Gastroesophageal sphincter (tissue), 4 donors: ENCODE measurements around the gene TDRD9. TPM values are rescaled to one million over a fixed set of nuclear protein-coding genes. Genes with fewer than 3 reads are reported as not detected.
"Not testable (repeated sequence)": the region's sequence is repeated elsewhere in the genome, so short reads cannot be mapped to it uniquely, and the experiment has no call there.

ENCODE experiments used
- ATAC-seq: fragments of 150-250 bp; one replicate; pipeline ENCODE4 v1.9.1; 2016; ENCODE audit warnings: mild to moderate bottlenecking, moderate library complexity
- H3K27ac ChIP-seq, 4 donors: fragments of 200-600 bp; sonication (generic) in 3 of 4; 1 replicate in 3 of 4; 2 replicates in 1 of 4; pipeline ENCODE4 v1.5.1; 2016 to 2019
- H3K27me3 ChIP-seq: fragments of 200-600 bp; sonication (generic); one replicate; pipeline ENCODE4 v1.5.1; 2019
- H3K36me3 ChIP-seq, 2 donors: fragments of 200-600 bp; sonication (generic); one replicate each; pipeline ENCODE4 v1.5.1; 2019; ENCODE audit warnings: control low read depth in 1 of 2
- H3K4me1 ChIP-seq, 3 donors: fragments of 200-600 bp; sonication (generic); 1 replicate in 2 of 3; 2 replicates in 1 of 3; pipeline ENCODE4 v1.5.1; 2016 to 2019; ENCODE audit warnings: control low read depth in 2 of 3
- H3K4me3 ChIP-seq, 2 donors: fragments of 200-600 bp; sonication (generic); one replicate each; pipeline ENCODE4 v1.5.1; 2019; ENCODE audit warnings: mild to moderate bottlenecking in 1 of 2, moderate library complexity in 1 of 2
- H3K9me3 ChIP-seq, 3 donors: fragments of 200-600 bp; sonication (generic); one replicate each; pipeline ENCODE4 v1.5.1; 2017 to 2019; ENCODE audit warnings: control low read depth in 2 of 3
- EP300 ChIP-seq: sonication (generic); formaldehyde crosslinking; IDR thresholded peaks from one replicate; pipeline ENCODE4 v1.6.1; 2017; ENCODE audit warnings: antibody characterized with exemption, mild to moderate bottlenecking
- POLR2A ChIP-seq, 2 donors: fragments of 450-650 bp; IDR thresholded peaks; one replicate each; pipeline ENCODE4 v1.6.1; 2017; ENCODE audit warnings: antibody characterized with exemption in 2 of 2, mild to moderate bottlenecking in 2 of 2, moderate library complexity in 1 of 2
- POLR2AphosphoS5 ChIP-seq: sonication (generic); formaldehyde crosslinking; IDR thresholded peaks from one replicate; pipeline ENCODE4 v1.6.1; 2017; ENCODE audit warnings: antibody characterized with exemption
- WGBS, 2 donors: methylation state at CpG; one replicate each; pipeline ENCODE4 v1.1.5; 2018; ENCODE audit warnings: low coverage in 1 of 2; 5-methylcytosine and 5-hydroxymethylcytosine counted together
- total RNA-seq, 4 donors: library from RNA; depleted of rRNA; stranded (reverse); fragments of >200 nt; gene quantifications; one replicate each; pipeline ENCODE4 v1.1.0, GENCODE V29; 2016
- TF ChIP-seq, protein P1 (sequence below), 4 experiments: fragments of 200-600 bp in 2 of 4; fragments of 450-650 bp in 2 of 4; sonication (generic) in 1 of 4; IDR thresholded peaks; one replicate each; pipeline ENCODE4 v1.5.1; 2017 to 2019; ENCODE audit warnings: antibody characterized with exemption in 4 of 4, mild to moderate bottlenecking in 2 of 4, moderate library complexity in 2 of 4

The TDRD9 gene
- total RNA-seq, 4 donors from 2014 or later, result 1.6 to 5.4 (median 2.3) TPM

DNA sequence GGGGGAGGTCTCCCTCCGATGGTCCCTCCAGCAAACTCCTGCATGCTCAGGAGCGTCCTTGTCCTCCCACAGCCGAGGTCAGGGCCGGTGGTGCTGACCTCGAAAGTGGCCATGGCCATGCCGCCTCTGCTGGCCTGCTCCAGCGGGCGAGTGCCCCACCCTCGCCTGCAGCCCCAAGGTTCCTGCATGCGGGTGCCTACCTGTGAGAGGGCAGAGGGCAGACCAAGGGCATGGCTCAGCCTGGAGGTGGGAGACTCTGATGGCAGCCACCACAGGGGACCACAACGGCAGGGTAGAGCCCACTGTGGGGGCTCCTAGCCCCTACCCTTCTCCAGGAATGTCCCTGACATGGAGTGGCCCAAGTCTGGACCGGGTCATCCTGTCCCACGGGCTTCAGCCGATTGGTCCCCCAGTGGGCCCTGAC is 42.7 kb upstream of the TDRD9 start:
- H3K36me3 ChIP-seq, result no peaks in the 10 kb centered on the region
- 94% methylated on average over 3 of the region's 14 CpGs; no CpG with 5 or more reads in 1 of the 2 donors for WGBS, 2 donors
- H3K27me3 ChIP-seq, result no peaks in the 10 kb centered on the region

DNA sequence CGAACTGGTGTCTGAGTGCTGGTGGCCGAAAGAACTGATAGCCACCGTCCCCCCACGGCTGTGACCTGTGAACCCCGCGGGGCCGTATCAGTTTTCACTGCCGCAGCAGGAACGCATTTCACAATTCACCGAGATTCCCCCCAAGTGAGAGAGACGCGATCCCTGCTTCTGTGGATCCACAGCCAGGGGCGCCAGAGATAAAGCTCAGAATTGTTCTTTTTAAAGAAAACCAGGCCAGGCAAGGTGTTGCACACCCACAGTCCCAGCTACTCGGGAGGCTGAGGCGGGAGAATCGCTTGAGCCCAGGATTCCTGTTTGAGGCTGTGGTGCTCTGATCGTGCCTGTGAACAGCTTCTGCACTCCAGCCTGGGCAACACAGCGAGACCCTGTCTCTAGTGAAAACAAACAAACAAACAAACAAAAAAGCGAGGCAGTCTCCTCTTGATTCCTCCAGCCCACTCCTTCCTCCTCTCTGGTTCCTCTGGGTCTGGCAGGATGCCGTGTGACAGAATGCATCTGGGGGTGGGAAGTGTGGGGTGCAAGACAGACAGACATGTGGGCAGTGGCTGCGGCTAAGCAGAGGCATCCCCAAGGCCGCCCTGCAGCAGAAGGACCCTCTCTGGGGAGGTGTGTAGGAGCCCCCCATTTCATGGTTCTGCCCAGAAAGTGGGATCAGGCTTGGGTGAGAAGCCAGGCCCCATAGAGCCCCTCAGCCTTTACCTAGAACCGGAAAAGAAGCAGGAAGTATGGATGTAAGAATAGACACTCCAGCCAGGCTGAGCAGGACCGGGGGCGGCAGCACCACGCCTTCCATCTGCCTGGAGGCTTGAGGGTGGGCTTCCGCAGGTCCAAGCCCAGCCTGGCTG is 41.7 kb upstream of the TDRD9 start:
- WGBS, 2 donors, result 56 to 61% methylated on average over 3 to 13 of the region's 27 CpGs
- peaks cover 0 to 14% (median 11%) of the 10 kb centered on the region in 3 donors for H3K4me1 ChIP-seq
- no peak for ATAC-seq
- H3K9me3 ChIP-seq, result no peaks in the 10 kb centered on the region
- H3K36me3 ChIP-seq, result no peaks in the 10 kb centered on the region
- no peak for TF ChIP-seq POLR2AphosphoS5
- TF ChIP-seq POLR2A (IDR thresholded peaks at IDR 0.05), result no peak
- TF ChIP-seq, protein P1, sequence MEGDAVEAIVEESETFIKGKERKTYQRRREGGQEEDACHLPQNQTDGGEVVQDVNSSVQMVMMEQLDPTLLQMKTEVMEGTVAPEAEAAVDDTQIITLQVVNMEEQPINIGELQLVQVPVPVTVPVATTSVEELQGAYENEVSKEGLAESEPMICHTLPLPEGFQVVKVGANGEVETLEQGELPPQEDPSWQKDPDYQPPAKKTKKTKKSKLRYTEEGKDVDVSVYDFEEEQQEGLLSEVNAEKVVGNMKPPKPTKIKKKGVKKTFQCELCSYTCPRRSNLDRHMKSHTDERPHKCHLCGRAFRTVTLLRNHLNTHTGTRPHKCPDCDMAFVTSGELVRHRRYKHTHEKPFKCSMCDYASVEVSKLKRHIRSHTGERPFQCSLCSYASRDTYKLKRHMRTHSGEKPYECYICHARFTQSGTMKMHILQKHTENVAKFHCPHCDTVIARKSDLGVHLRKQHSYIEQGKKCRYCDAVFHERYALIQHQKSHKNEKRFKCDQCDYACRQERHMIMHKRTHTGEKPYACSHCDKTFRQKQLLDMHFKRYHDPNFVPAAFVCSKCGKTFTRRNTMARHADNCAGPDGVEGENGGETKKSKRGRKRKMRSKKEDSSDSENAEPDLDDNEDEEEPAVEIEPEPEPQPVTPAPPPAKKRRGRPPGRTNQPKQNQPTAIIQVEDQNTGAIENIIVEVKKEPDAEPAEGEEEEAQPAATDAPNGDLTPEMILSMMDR (IDR thresholded peaks at IDR 0.05), result no peak
- H3K27ac ChIP-seq, result no peak overlapping the region
- H3K4me3 ChIP-seq, result no peak overlapping the region
- no peaks in the 10 kb centered on the region for H3K27me3 ChIP-seq

More for the DNA sequence above, 42.7 kb upstream of the TDRD9 start:
- Histone ChIP-seq H3K9me3 (no peaks in the 10 kb centered on the region), H3K27ac (no peak overlapping the region), H3K4me3 (no peak overlapping the region), H3K4me1 (peaks cover 0 to 24% (median 21%) of the 10 kb centered on the region in 3 donors)
- no peak for ATAC-seq
- TF ChIP-seq, protein P1 (IDR thresholded peaks at IDR 0.05), result no peak

DNA sequence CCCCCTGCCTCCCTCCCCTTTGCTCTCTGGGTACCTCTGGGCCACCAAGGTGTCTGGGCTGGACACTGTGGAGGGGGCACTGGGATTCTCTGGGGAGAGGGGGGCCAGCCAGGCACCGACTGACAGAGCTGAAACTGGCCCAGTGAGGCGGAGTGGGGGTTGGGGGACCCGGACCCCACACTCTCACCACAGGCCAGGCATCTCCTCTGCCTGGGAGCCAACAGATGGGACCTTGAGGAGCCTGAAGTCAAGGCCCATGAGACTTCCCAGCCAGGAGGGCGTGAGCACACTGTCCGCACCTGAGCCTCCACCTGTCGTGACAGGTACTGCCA is 41.1 kb upstream of the TDRD9 start:
- WGBS, 2 donors, result 100% methylated on average over 2 of the region's 6 CpGs; no CpG with 5 or more reads in 1 of the 2 donors
- Histone ChIP-seq H3K4me3 (no peak overlapping the region), H3K27ac (no peak overlapping the region), H3K27me3 (no peaks in the 10 kb centered on the region), H3K36me3 (no peaks in the 10 kb centered on the region), H3K4me1 (peaks cover 0 to 8% (median 5%) of the 10 kb centered on the region in 3 donors), H3K9me3 (no peaks in the 10 kb centered on the region)
- TF ChIP-seq POLR2A (IDR thresholded peaks at IDR 0.05) (no peak), EP300 (no peak), POLR2AphosphoS5 (no peak)
- TF ChIP-seq, protein P1 (IDR thresholded peaks at IDR 0.05), result no peak
- ATAC-seq, result no peak

DNA sequence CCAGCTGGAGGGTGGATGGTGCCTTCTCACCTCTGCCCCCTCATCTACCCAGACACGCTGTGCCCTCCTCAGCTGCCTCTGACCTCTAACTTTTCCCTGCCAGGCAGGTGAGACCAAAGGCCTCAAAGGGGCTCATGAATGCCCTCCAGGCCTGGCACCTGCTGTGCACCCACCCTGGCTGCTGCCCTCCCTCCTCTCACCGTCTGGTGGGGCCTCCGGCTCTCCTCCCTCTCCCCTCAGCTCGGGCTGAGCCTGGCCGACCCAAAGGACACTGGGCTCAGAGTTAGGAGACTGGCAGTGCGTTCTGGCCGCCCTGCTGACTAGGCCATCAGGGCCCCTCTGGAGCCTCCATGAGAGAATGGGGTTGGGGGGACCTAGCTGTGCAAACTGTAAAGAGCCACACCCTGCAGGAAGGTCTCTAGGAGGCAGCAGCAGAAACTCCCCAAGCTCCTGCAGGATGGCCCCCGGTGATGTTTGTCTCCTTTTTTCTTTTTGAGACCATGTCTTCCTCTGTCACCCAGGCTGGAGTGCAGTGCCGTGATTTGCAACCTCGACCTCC is 40.6 kb upstream of the TDRD9 start:
- Histone ChIP-seq H3K4me3 (no peak overlapping the region), H3K36me3 (no peaks in the 10 kb centered on the region), H3K9me3 (no peaks in the 10 kb centered on the region), H3K27me3 (no peaks in the 10 kb centered on the region), H3K27ac (no peak overlapping the region), H3K4me1 (peaks cover 0 to 3% (median 0%) of the 10 kb centered on the region in 3 donors)
- TF ChIP-seq POLR2A (IDR thresholded peaks at IDR 0.05), result no peak
- no peak for TF ChIP-seq EP300
- TF ChIP-seq, protein P1 (IDR thresholded peaks at IDR 0.05), result no peak
- no peak for TF ChIP-seq POLR2AphosphoS5
- ATAC-seq, result no peak
- WGBS, 2 donors, result 73 to 87% methylated on average over 3 of the region's 10 CpGs

DNA sequence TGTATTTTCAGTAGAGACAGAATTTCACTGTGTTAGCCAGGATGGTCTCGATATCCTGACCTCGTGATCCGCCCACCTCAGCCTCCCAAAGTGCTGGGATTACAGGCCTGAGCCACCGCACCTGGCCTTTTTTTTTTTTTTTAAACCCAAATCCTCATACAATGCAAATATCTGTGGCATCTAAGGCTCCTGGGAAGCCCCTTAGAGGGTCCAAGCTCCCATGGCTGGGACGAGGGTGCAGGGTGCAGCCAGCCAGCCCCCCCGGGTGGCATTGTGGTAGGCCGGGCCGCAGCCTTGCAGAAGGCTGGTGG is 39.3 kb upstream of the TDRD9 start:
- H3K9me3 ChIP-seq, H3K27me3 ChIP-seq, H3K27ac ChIP-seq: not testable (repeated sequence)

More for the DNA sequence above, 39.3 kb upstream of the TDRD9 start:
- not testable (repeated sequence) for H3K36me3 ChIP-seq, H3K4me3 ChIP-seq, ATAC-seq, H3K4me1 ChIP-seq
- 100% methylated on average over 2 of the region's 8 CpGs; no CpG with 5 or more reads in 1 of the 2 donors for WGBS, 2 donors
